GM06990 (cell line): ENCODE results near the gene NIM1K.

ENCODE experiments used
- DNase-seq: peaks from one replicate; pipeline ENCODE4 v3.0.0-alpha.2; 2011; ENCODE audit not compliant: insufficient read length; ENCODE audit errors: extremely low read depth
- H3K27me3 ChIP-seq: replicated peaks from 2 replicates; pipeline ENCODE4 v1.6.0; 2011; ENCODE audit warnings: low read length; ENCODE audit not compliant: control insufficient read depth, insufficient read depth
- H3K36me3 ChIP-seq: 2 replicates; pipeline ENCODE4 v1.5.1; 2011; ENCODE audit warnings: low read length; ENCODE audit not compliant: control insufficient read depth, insufficient read depth
- H3K4me3 ChIP-seq: replicated peaks from 2 replicates; pipeline ENCODE4 v1.5.1; 2011; ENCODE audit warnings: low read depth, mild to moderate bottlenecking, control low read depth, low read length
- CTCF ChIP-seq: IDR thresholded peaks from 2 replicates; pipeline ENCODE4 v1.5.1; 2011; ENCODE audit warnings: low read length, control low read depth, mild to moderate bottlenecking, inconsistent platforms; ENCODE audit not compliant: insufficient read depth, poor library complexity, severe bottlenecking

Gene NIM1K

GRCh38 chr5:43216941-43217340 is 24.9 kb downstream of the NIM1K start:
- Histone ChIP-seq H3K36me3 (no peaks in the 10 kb centered on the region), H3K27me3 (no peaks in the 10 kb centered on the region), H3K4me3 (no peak overlapping the region)
- no peak for DNase-seq
- no peak for TF ChIP-seq CTCF

- no peaks in the 10 kb centered on the region for H3K27me3 ChIP-seq
- no peaks in the 10 kb centered on the region for H3K36me3 ChIP-seq
- no peak for DNase-seq
- TF ChIP-seq CTCF, result no peak
- H3K4me3 ChIP-seq, result no peak overlapping the region
Measured at GRCh38 chr5:43219120-43219519, 27.1 kb downstream of the NIM1K start.

- Histone ChIP-seq H3K36me3 (no peaks in the 10 kb centered on the region), H3K27me3 (no peaks in the 10 kb centered on the region), H3K4me3 (no peak overlapping the region)
- no peak for TF ChIP-seq CTCF
- DNase-seq, result no peak
Measured at GRCh38 chr5:43221502-43221901, 29.5 kb downstream of the NIM1K start.

GRCh38 chr5:43225649-43226245 is 33.7 kb downstream of the NIM1K start:
- H3K4me3 ChIP-seq, result no peak overlapping the region
- no peak for DNase-seq
- TF ChIP-seq CTCF, result no peak

GRCh38 chr5:43227655-43228054 is 35.6 kb downstream of the NIM1K start:
- DNase-seq, result no peak
- peak; percentile 49 for TF ChIP-seq CTCF

More at GRCh38 chr5:43225649-43226245, 33.7 kb downstream of the NIM1K start:
- Histone ChIP-seq H3K27me3 (no peaks in the 10 kb centered on the region), H3K36me3 (no peaks in the 10 kb centered on the region)

GRCh38 chr5:43230707-43231106 is 38.7 kb downstream of the NIM1K start:
- DNase-seq, result no peak
- Histone ChIP-seq H3K27me3 (no peaks in the 10 kb centered on the region), H3K36me3 (no peaks in the 10 kb centered on the region), H3K4me3 (no peak overlapping the region)
- no peak for TF ChIP-seq CTCF

More at GRCh38 chr5:43227655-43228054, 35.6 kb downstream of the NIM1K start:
- Histone ChIP-seq H3K4me3 (no peak overlapping the region), H3K36me3 (no peaks in the 10 kb centered on the region), H3K27me3 (no peaks in the 10 kb centered on the region)
